K562 (cell line): ENCODE data around the gene CARD18. TPM values are rescaled to one million over a fixed set of nuclear protein-coding genes. Genes with fewer than 3 reads are reported as not detected.

Experiments
- ASH1L ChIP-seq: fragments of 450-650 bp; IDR thresholded peaks from 2 replicates; pipeline ENCODE4 v1.6.1; 2018; ENCODE audit warnings: borderline replicate concordance, mild to moderate bottlenecking, low read depth; ENCODE audit not compliant: partially characterized antibody
- HES1 ChIP-seq: fragments of 450-650 bp; IDR thresholded peaks from 2 replicates; pipeline ENCODE4 v1.6.1; 2016; ENCODE audit warnings: low read depth, mild to moderate bottlenecking, moderate library complexity
- SRF ChIP-seq, 2 experiments: fragments of 250-450, 450-650 bp in 1 of 2; sonication (Bioruptor Pico) in 1 of 2; sonication (generic) in 1 of 2; formaldehyde crosslinking; IDR thresholded peaks; 2 replicates each; pipeline versions ENCODE4 v1.5.0 to v1.5.1; 2020 to 2022; ENCODE audit warnings: mild to moderate bottlenecking in 1 of 2, missing genetic modification reagents in 1 of 2
- TSC22D4 ChIP-seq: fragments of 450-650 bp; IDR thresholded peaks from 2 replicates; pipeline ENCODE4 v1.6.1; 2016; ENCODE audit warnings: missing genetic modification characterization, missing biosample characterization, control low read depth
- ZNF174 ChIP-seq: fragments of 250-450 bp; sonication (Bioruptor Pico); IDR thresholded peaks from 2 replicates; pipeline ENCODE4 v1.4.0; 2020; ENCODE audit warnings: mild to moderate bottlenecking
- ZNF407 ChIP-seq: fragments of 450-650 bp; IDR thresholded peaks from 2 replicates; pipeline ENCODE4 v1.6.1; 2016; ENCODE audit warnings: low read depth
- polyA plus RNA-seq, 8 experiments: library from polyadenylated mRNA; depleted of rRNA in 4 of 8; stranded (reverse) in 5 of 8; unstranded in 3 of 8; fragments of >200 nt; fragmentation: Nextera tagmentation in 2 of 8; fragmentation: Illumina TruSeq in 1 of 8; extraction: Ambion mirVana in 2 of 8; extraction: Trizol in 1 of 8; gene quantifications; 2 replicates each; pipeline versions ENCODE4 v1.2.1 to v1.2.3, GENCODE V29; 2011 to 2014; ENCODE audit warnings: inconsistent platforms in 1 of 8, missing spikeins in 1 of 8
- total RNA-seq, 7 experiments: library from RNA; depleted of rRNA in 6 of 7; stranded (reverse); fragments of >200 nt in 6 of 7; fragmentation: Illumina TruSeq in 2 of 7; extraction: Trizol in 2 of 7; gene quantifications; 2 replicates each; pipeline versions ENCODE4 v1.2.1 to v1.2.3, GENCODE V29; 2011 to 2021; ENCODE audit warnings: low replicate concordance in 1 of 7

Gene CARD18
- total and polyA plus RNA-seq, 9 of the 15 experiments (the other 6 are each of a cell fraction or from before 2014, with no cell fraction given) = 1.5 to 4.7 (median 2.9) TPM

GRCh38 chr11:105181521-105181920 lies 42.0 kb upstream of the CARD18 start (continued):
- TF ChIP-seq ZNF407 (no peak), TSC22D4 (tag) (no peak), HES1 (no peak), ASH1L (no peak), SRF (CRISPR knock-in tag; IDR thresholded peaks at IDR 0.05) (no peak), ZNF174 (CRISPR knock-in tag) (no peak)
